A673 (cell line): ENCODE results near the gene OR2AE1.

Experiments
- CTCF ChIP-seq: fragments of 300-800, 200-600 bp; sonication (generic); conservative IDR thresholded peaks from 2 replicates; pipeline ENCODE4 v1.5.1; 2017; ENCODE audit warnings: low read depth, mild to moderate bottlenecking, antibody characterized with exemption, low read length, moderate library complexity, mixed read lengths
- EZH2 ChIP-seq: fragments of 200-600 bp; sonication (generic); IDR thresholded peaks from 2 replicates; pipeline ENCODE4 v1.6.1; 2017; ENCODE audit warnings: borderline replicate concordance, low read depth, mild to moderate bottlenecking, mixed read lengths, antibody characterized with exemption, low read length; ENCODE audit not compliant: poor library complexity, severe bottlenecking

- no peak for TF ChIP-seq CTCF
- TF ChIP-seq EZH2, result no peak
Measured at GRCh38 chr7:99831595-99831994, 45.2 kb downstream of the OR2AE1 start.
